LNCAP (cell line): ENCODE measurements around the gene SLC22A23.

ENCODE experiments used
- CTCF ChIP-seq: fragments of 450-650 bp; IDR thresholded peaks from 2 replicates; pipeline ENCODE4 v1.5.1; 2017; ENCODE audit warnings: mild to moderate bottlenecking

Gene SLC22A23

GRCh38 chr6:3304500-3305215, 152.2 kb downstream of the SLC22A23 start:
- no peak for TF ChIP-seq CTCF

- no peak for TF ChIP-seq CTCF
These were observed 152.9 kb downstream of the SLC22A23 start for GRCh38 chr6:3303795-3304411.

GRCh38 chr6:3301506-3301905, 155.3 kb downstream of the SLC22A23 start:
- no peak for TF ChIP-seq CTCF

GRCh38 chr6:3299221-3299620, 157.6 kb downstream of the SLC22A23 start:
- TF ChIP-seq CTCF: no peak

GRCh38 chr6:3297909-3298308, 158.9 kb downstream of the SLC22A23 start:
- no peak for TF ChIP-seq CTCF

- no peak for TF ChIP-seq CTCF
These were observed 159.8 kb downstream of the SLC22A23 start for GRCh38 chr6:3297006-3297405.

GRCh38 chr6:3296537-3296936, 160.3 kb downstream of the SLC22A23 start:
- TF ChIP-seq CTCF: no peak
